SK-N-SH (cell line): Measurements from ENCODE around the gene IMPA2. TPM values are rescaled to one million over a fixed set of nuclear protein-coding genes. Genes with fewer than 3 reads are reported as not detected.

Experiments used
- CTCF ChIA-PET: fragments of 300-600, 350-600 bp; formaldehyde crosslinking; extraction: SDS; loops from one replicate; lab custom pipeline; 2021; lab: Yijun Ruan, JAX
- POLR2A ChIA-PET: fragments of 350-600 bp; sonication (Branson Sonifier 250); formaldehyde crosslinking; extraction: SDS; loops from one replicate; lab custom pipeline; 2020; ENCODE audit warnings: antibody characterized with exemption, inconsistent platforms; lab: Yijun Ruan, JAX
- DNase-seq: peaks from one replicate; pipeline ENCODE4 v3.0.0; 2012
- H2AFZ ChIP-seq: fragments of 200-600 bp; sonication (generic); 2 replicates; pipeline ENCODE4 v1.8.1; 2016; ENCODE audit warnings: antibody characterized with exemption, mild to moderate bottlenecking, low read depth
- H3F3A ChIP-seq: fragments of 200-600 bp; sonication (generic); replicated peaks from 2 replicates; pipeline ENCODE3; 2016; ENCODE audit warnings: antibody characterized with exemption, mild to moderate bottlenecking; ENCODE audit not compliant: insufficient read depth
- H3K27ac ChIP-seq, 2 experiments: fragments of 200-500 bp in 1 of 2; fragments of 200-600 bp in 1 of 2; sonication (Bioruptor generic) in 1 of 2; sonication (generic), shearing (Covaris generic) in 1 of 2; 2 replicates each; pipeline versions ENCODE4 v1.5.1 to v1.6.1; 2014 to 2016; ENCODE audit warnings: low read depth in 2 of 2, inconsistent platforms in 1 of 2, low read length in 1 of 2, mild to moderate bottlenecking in 1 of 2, mixed read lengths in 1 of 2
- H3K27me3 ChIP-seq: fragments of 200-600 bp; sonication (generic), shearing (Covaris generic); 2 replicates; pipeline ENCODE4 v1.6.1; 2016; ENCODE audit warnings: mixed run types; ENCODE audit not compliant: insufficient read depth
- H3K36me3 ChIP-seq, 2 experiments: fragments of 200-500 bp in 1 of 2; fragments of 200-600 bp in 1 of 2; sonication (Bioruptor generic) in 1 of 2; sonication (generic) in 1 of 2; replicated peaks in 1 of 2; 2 replicates each; pipeline versions ENCODE3 to v1.5.1; 2014 to 2016; ENCODE audit warnings: low read length in 1 of 2, mild to moderate bottlenecking in 1 of 2; ENCODE audit not compliant: insufficient read depth in 2 of 2, control insufficient read depth in 1 of 2
- H3K4me1 ChIP-seq, 2 experiments: fragments of 200-500 bp in 1 of 2; fragments of 200-600 bp in 1 of 2; sonication (Bioruptor generic) in 1 of 2; sonication (generic), shearing (Covaris generic) in 1 of 2; 2 replicates each; pipeline versions ENCODE4 v1.5.1 to v1.6.1; 2014 to 2016; ENCODE audit warnings: low read depth in 1 of 2, low read length in 1 of 2, mixed run types in 1 of 2; ENCODE audit not compliant: insufficient read depth in 2 of 2, control insufficient read depth in 1 of 2
- H3K4me2 ChIP-seq: fragments of 200-600 bp; sonication (generic), shearing (Covaris generic); 2 replicates; pipeline ENCODE4 v1.6.1; 2017; ENCODE audit warnings: mixed run types
- H3K4me3 ChIP-seq, 2 experiments: fragments of 200-500 bp in 1 of 2; fragments of 200-600 bp in 1 of 2; sonication (Bioruptor generic) in 1 of 2; sonication (generic), shearing (Covaris generic) in 1 of 2; 2 replicates each; pipeline versions ENCODE4 v1.5.1 to v1.8.1; 2014 to 2016; ENCODE audit warnings: low read depth in 2 of 2, inconsistent platforms in 1 of 2, low read length in 1 of 2, mild to moderate bottlenecking in 1 of 2, mixed read lengths in 1 of 2, moderate library complexity in 1 of 2
- H3K79me2 ChIP-seq: fragments of 200-600 bp; sonication (generic); 2 replicates; pipeline ENCODE4 v1.8.1; 2017; ENCODE audit warnings: mild to moderate bottlenecking; ENCODE audit not compliant: insufficient read depth
- H3K9ac ChIP-seq: fragments of 200-600 bp; sonication (generic); 2 replicates; pipeline ENCODE4 v1.6.1; 2017; ENCODE audit warnings: mixed run types
- H3K9me2 ChIP-seq: fragments of 200-600 bp; sonication (generic); 2 replicates; pipeline ENCODE4 v1.6.1; 2017; ENCODE audit warnings: mixed run types
- H3K9me3 ChIP-seq: fragments of 200-600 bp; sonication (generic); 2 replicates; pipeline ENCODE4 v1.6.1; 2017; ENCODE audit warnings: mixed run types, mild to moderate bottlenecking, moderate library complexity
- H4K20me1 ChIP-seq: fragments of 200-600 bp; sonication (generic); 2 replicates; pipeline ENCODE4 v1.6.1; 2017; ENCODE audit warnings: mild to moderate bottlenecking, mixed run types; ENCODE audit not compliant: insufficient read depth
- EP300 ChIP-seq, 2 experiments: IDR thresholded peaks; 2 replicates each; pipeline versions ENCODE4 v1.4.0 to v1.6.1; 2012; ENCODE audit warnings: borderline replicate concordance in 1 of 2, low read depth in 1 of 2, low read length in 1 of 2
- EZH2phosphoT487 ChIP-seq: fragments of 200-600 bp; sonication (generic); IDR thresholded peaks from 2 replicates; pipeline ENCODE4 v1.6.1; 2017; ENCODE audit warnings: low read depth, mixed run types, mild to moderate bottlenecking, antibody characterized with exemption, moderate library complexity, borderline replicate concordance
- FOSL2 ChIP-seq: IDR thresholded peaks from 2 replicates; pipeline ENCODE4 v1.4.0; 2012; ENCODE audit warnings: low read depth, mild to moderate bottlenecking, moderate library complexity, borderline replicate concordance
- FOXM1 ChIP-seq: IDR thresholded peaks from 2 replicates; pipeline ENCODE4 v1.4.0; 2012; ENCODE audit warnings: low read depth, mild to moderate bottlenecking
- JUND ChIP-seq: IDR thresholded peaks from 2 replicates; pipeline ENCODE4 v1.4.0; 2012
- MXI1 ChIP-seq: IDR thresholded peaks from 2 replicates; pipeline ENCODE4 v1.6.1; 2012; ENCODE audit warnings: mild to moderate bottlenecking, low read depth, low read length, improper control_type of control experiment
- NFIC ChIP-seq: IDR thresholded peaks from 2 replicates; pipeline ENCODE4 v1.4.0; 2012; ENCODE audit warnings: borderline replicate concordance
- NRF1 ChIP-seq: IDR thresholded peaks from 2 replicates; pipeline ENCODE4 v1.6.1; 2012; ENCODE audit warnings: low read depth, mild to moderate bottlenecking, low read length
- RAD21 ChIP-seq: IDR thresholded peaks from 2 replicates; pipeline ENCODE4 v1.6.1; 2012; ENCODE audit warnings: mild to moderate bottlenecking, low read length
- RCOR1 ChIP-seq: fragments of 150-350 bp; IDR thresholded peaks from 2 replicates; pipeline ENCODE4 v1.6.1; 2017; ENCODE audit warnings: antibody characterized with exemption, low read length
- RFX5 ChIP-seq: IDR thresholded peaks from 2 replicates; pipeline ENCODE4 v1.6.1; 2012; ENCODE audit warnings: mild to moderate bottlenecking, improper control_type of control experiment, low read length
- SMC3 ChIP-seq: IDR thresholded peaks from 2 replicates; pipeline ENCODE4 v1.6.1; 2012; ENCODE audit warnings: low read depth, low read length, improper control_type of control experiment
- TAF1 ChIP-seq: IDR thresholded peaks from 2 replicates; pipeline ENCODE4 v1.6.1; 2012; ENCODE audit warnings: low read depth, mild to moderate bottlenecking, low read length, moderate library complexity, borderline replicate concordance
- TCF12 ChIP-seq: IDR thresholded peaks from 2 replicates; pipeline ENCODE4 v1.4.0; 2012
- TEAD4 ChIP-seq: IDR thresholded peaks from 2 replicates; pipeline ENCODE4 v1.4.0; 2012; ENCODE audit warnings: mild to moderate bottlenecking, borderline replicate concordance; ENCODE audit not compliant: insufficient read depth
- YY1 ChIP-seq: IDR thresholded peaks from 2 replicates; pipeline ENCODE4 v1.4.0; 2012; ENCODE audit warnings: low read depth, mild to moderate bottlenecking
- WGBS: methylation state at CpG from one replicate; pipeline ENCODE4 v1.1.6; 2017; ENCODE audit warnings: low lambda C conversion rate; 5-methylcytosine and 5-hydroxymethylcytosine counted together
- polyA plus RNA-seq, 3 experiments: library from polyadenylated mRNA; depleted of rRNA; stranded (reverse); fragments of >200 nt; gene quantifications; 2 replicates each; pipeline ENCODE4 v1.2.3, GENCODE V29; 2012
- TF ChIP-seq, protein P1 (sequence below): IDR thresholded peaks from 2 replicates; pipeline ENCODE4; 2012
- TF ChIP-seq, protein P2 (sequence below): IDR thresholded peaks from 2 replicates; pipeline ENCODE4 v1.4.0; 2012; ENCODE audit warnings: low read depth

Gene IMPA2
- polyA plus RNA-seq, 1 of the 3 experiments (the other 2 are of a cell fraction), result 0.18 TPM

DNA sequence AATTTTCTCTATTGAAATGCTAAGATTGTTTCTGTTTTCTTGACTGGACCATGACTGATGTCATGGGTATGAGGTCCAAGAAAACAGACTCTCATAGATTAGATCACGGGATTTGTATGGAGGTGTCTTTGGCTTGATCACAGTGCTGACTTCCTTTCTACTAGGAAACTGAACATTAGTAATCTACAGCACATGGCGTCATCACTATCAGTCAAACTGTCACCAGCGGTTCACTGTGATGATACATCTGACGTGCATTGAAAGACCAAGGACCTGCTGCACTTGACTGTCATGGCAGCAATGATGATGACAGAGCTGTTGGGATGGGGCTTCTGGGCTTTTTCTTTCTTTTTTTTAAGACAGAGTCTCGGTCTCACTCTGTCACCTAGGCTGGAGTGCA, 28.2 kb upstream of the IMPA2 start:
- H3K79me2 ChIP-seq, result no peaks in the 10 kb centered on the region
- H3K9me3 ChIP-seq, result no peaks in the 10 kb centered on the region
- 27% methylated on average over 5 of the region's 5 CpGs for WGBS
- H3K36me3 ChIP-seq, result no peaks in the 10 kb centered on the region
- no peak overlapping the region for H3K27ac ChIP-seq
- H2AFZ ChIP-seq, result no peak overlapping the region
- no peaks in the 10 kb centered on the region for H3K9me2 ChIP-seq
- no peaks in the 10 kb centered on the region for H3K4me1 ChIP-seq
- no peak for DNase-seq
- H4K20me1 ChIP-seq, result no peaks in the 10 kb centered on the region
- H3K4me2 ChIP-seq, result no peak overlapping the region
- TF ChIP-seq TEAD4 (no peak), EZH2phosphoT487 (no peak), RCOR1 (no peak), TAF1 (no peak), TCF12 (no peak), MXI1 (no peak), RAD21 (no peak), EP300 (IDR thresholded peaks at IDR 0.05; ENCODE audit: borderline replicate concordance in 1 of 2, low read depth in 1 of 2, low read length in 1 of 2) (no peak), JUND (no peak), YY1 (no peak), RFX5 (no peak), FOXM1 (no peak), SMC3 (no peak), NFIC (no peak)
- TF ChIP-seq, protein P1, sequence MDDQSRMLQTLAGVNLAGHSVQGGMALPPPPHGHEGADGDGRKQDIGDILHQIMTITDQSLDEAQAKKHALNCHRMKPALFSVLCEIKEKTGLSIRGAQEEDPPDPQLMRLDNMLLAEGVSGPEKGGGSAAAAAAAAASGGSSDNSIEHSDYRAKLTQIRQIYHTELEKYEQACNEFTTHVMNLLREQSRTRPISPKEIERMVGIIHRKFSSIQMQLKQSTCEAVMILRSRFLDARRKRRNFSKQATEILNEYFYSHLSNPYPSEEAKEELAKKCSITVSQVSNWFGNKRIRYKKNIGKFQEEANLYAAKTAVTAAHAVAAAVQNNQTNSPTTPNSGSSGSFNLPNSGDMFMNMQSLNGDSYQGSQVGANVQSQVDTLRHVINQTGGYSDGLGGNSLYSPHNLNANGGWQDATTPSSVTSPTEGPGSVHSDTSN, result no peak
- TF ChIP-seq, protein P2, sequence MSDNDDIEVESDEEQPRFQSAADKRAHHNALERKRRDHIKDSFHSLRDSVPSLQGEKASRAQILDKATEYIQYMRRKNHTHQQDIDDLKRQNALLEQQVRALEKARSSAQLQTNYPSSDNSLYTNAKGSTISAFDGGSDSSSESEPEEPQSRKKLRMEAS, result no peak
- no peak overlapping the region for H3K4me3 ChIP-seq
- no peak overlapping the region for H3K9ac ChIP-seq
- ChIA-PET CTCF (no interaction called here), POLR2A (no interaction called here)
- H3F3A ChIP-seq, result no peaks in the 10 kb centered on the region
- H3K27me3 ChIP-seq, result no peaks in the 10 kb centered on the region; the same call in 1 of the 2 replicates

DNA sequence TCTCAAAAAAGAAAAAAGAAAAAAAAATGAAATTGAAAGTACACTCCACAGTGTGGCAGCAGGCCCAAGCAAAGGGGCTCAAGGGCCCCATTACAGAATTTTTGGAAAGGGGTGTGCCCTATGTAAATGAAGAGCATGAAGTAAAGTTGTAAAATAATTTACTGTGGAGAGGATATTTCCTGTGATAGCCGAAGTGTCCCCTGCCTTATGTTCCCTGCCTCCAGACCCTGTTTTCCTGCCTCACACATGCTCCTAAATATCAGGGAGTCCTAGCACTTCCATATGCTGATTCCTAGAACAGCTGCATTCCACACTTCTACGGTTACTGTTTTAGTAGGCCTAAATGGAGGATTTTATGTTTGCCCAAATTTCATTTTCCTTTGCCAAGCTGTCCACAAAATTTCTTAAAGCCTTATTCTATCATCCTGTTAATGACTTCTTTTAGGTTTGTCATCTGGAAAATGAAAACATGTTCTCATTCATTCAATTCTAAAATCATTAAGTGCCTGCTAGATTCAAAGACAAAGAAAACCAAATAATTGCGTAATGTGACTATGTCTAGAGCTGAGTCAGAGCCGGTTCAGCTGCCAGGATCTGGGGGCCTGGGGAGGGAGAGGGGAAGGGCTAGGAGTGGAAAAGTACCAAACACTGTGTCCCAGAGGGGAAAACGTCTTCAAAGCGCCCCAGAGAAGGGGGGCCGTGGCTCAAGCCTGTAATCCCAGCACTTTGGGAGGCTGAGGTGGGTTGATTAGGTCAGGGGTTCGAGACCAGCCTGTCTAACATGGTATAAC, 25.9 kb upstream of the IMPA2 start:
- H2AFZ ChIP-seq, result no peak overlapping the region
- no peak overlapping the region for H3K9ac ChIP-seq
- CTCF ChIA-PET, result interaction anchor here (0.8 kb wide), 1 partner anchor 18 kb away, joined by 3 read pairs; no protein-coding TSS in a partner anchor

More for the DNA sequence above, 25.9 kb upstream of the IMPA2 start:
- Histone ChIP-seq H3K36me3 (no peaks in the 10 kb centered on the region), H3K9me2 (no peaks in the 10 kb centered on the region), H3F3A (no peaks in the 10 kb centered on the region), H3K9me3 (no peaks in the 10 kb centered on the region), H3K79me2 (no peaks in the 10 kb centered on the region), H3K27ac (no peak overlapping the region), H4K20me1 (no peaks in the 10 kb centered on the region), H3K27me3 (no peaks in the 10 kb centered on the region; the same call in 1 of the 2 replicates), H3K4me2 (no peak overlapping the region), H3K4me1 (no peaks in the 10 kb centered on the region), H3K4me3 (no peak overlapping the region)
- 11% methylated on average over 8 of the region's 8 CpGs for WGBS
- TF ChIP-seq YY1 (no peak), FOSL2 (peak; percentile 5; the same call in 1 of the 2 replicates), TAF1 (no peak), NRF1 (no peak), EP300 (IDR thresholded peaks at IDR 0.05; ENCODE audit: borderline replicate concordance in 1 of 2, low read depth in 1 of 2, low read length in 1 of 2) (no peak), TEAD4 (no peak)
- no peak for DNase-seq
- POLR2A ChIA-PET, result no interaction called here
